Peyer's patch (tissue), 4 donors: Measurements from ENCODE around the gene LRP11.

Source experiments
- POLR2A ChIP-seq, 2 donors: fragments of 450-650 bp; IDR thresholded peaks; one replicate each; pipeline ENCODE4 v1.5.1; 2017; ENCODE audit warnings: antibody characterized with exemption in 2 of 2, mild to moderate bottlenecking in 2 of 2, moderate library complexity in 2 of 2
- TF ChIP-seq, protein P1 (sequence below), 6 experiments: fragments of 450-650 bp in 4 of 6; fragments of 200-600 bp in 2 of 6; sonication (generic) in 1 of 6; IDR thresholded peaks; one replicate each; pipeline ENCODE4 v1.5.1; 2017 to 2019; ENCODE audit warnings: antibody characterized with exemption in 6 of 6, mild to moderate bottlenecking in 3 of 6, moderate library complexity in 1 of 6

DNA sequence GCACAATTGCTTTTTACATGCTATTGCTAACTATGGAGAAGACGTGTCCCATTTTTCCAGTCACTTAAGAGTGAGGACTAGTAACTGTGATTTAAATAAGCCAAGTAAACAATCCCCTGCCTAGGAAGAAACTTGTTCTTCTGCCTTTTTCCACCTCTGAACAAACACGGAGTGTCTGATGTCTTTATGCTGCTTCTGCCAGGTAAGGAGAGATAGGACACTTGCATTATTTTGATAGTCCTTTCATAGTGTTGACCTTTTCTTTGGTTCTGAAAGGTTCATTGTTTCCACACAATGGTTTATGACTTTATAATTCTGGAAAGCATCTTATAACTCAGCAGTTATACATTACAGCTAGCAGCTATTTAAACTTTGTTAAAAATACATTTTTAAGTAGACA is 8.4 kb downstream of the LRP11 start:
- TF ChIP-seq, protein P1, sequence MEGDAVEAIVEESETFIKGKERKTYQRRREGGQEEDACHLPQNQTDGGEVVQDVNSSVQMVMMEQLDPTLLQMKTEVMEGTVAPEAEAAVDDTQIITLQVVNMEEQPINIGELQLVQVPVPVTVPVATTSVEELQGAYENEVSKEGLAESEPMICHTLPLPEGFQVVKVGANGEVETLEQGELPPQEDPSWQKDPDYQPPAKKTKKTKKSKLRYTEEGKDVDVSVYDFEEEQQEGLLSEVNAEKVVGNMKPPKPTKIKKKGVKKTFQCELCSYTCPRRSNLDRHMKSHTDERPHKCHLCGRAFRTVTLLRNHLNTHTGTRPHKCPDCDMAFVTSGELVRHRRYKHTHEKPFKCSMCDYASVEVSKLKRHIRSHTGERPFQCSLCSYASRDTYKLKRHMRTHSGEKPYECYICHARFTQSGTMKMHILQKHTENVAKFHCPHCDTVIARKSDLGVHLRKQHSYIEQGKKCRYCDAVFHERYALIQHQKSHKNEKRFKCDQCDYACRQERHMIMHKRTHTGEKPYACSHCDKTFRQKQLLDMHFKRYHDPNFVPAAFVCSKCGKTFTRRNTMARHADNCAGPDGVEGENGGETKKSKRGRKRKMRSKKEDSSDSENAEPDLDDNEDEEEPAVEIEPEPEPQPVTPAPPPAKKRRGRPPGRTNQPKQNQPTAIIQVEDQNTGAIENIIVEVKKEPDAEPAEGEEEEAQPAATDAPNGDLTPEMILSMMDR (IDR thresholded peaks at IDR 0.05): no peak
- TF ChIP-seq POLR2A (IDR thresholded peaks at IDR 0.05): no peak
